Fibroblast of the aortic adventitia (primary cell): ENCODE measurements around the gene ELMOD1. TPM values are rescaled to one million over a fixed set of nuclear protein-coding genes. Genes with fewer than 3 reads are reported as not detected.
"Not testable (repeated sequence)": the region's sequence is repeated elsewhere in the genome, so short reads cannot be mapped to it uniquely, and the experiment has no call there.

Experiments
- DNase-seq: peaks from one replicate; pipeline ENCODE4 v3.0.0-alpha.2; 2010; ENCODE audit warnings: low read depth
- H3K4me3 ChIP-seq: 2 replicates; pipeline ENCODE4 v1.5.1; 2011; ENCODE audit warnings: low read depth, mild to moderate bottlenecking, control low read depth, low read length, moderate library complexity
- total RNA-seq: library from RNA; depleted of rRNA; stranded (reverse); fragments of >200 nt; gene quantifications from 2 replicates; pipeline ENCODE4 v1.2.3, GENCODE V29; 2012; ENCODE audit warnings: low replicate concordance
- TF ChIP-seq, protein P1 (sequence below): IDR thresholded peaks from 2 replicates; pipeline ENCODE4 v1.5.1; 2011; ENCODE audit warnings: mild to moderate bottlenecking, low read length, control low read depth, inconsistent platforms; ENCODE audit not compliant: insufficient read depth

Gene ELMOD1
- total RNA-seq, 1 donor, result 0.36 TPM

DNA sequence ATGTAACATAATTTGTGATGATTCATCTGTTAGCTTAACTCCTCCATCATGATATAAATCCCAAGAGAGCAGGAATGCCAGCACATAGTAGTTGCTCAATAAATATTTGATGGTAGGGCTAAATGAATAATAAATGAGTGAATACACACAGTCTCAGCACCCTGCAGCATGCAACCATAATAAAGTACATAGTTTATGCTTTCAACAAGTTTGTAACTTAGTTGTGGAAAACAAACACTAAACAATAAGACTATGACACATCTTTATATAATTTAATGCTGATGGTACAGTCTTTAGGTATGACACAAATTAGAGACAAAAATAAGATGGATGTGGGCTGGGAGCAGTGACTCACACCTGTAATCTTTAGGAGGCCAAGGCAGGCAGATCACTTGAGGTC, 29.3 kb upstream of the ELMOD1 start:
- DNase-seq, result peak; percentile 71
- TF ChIP-seq, protein P1, sequence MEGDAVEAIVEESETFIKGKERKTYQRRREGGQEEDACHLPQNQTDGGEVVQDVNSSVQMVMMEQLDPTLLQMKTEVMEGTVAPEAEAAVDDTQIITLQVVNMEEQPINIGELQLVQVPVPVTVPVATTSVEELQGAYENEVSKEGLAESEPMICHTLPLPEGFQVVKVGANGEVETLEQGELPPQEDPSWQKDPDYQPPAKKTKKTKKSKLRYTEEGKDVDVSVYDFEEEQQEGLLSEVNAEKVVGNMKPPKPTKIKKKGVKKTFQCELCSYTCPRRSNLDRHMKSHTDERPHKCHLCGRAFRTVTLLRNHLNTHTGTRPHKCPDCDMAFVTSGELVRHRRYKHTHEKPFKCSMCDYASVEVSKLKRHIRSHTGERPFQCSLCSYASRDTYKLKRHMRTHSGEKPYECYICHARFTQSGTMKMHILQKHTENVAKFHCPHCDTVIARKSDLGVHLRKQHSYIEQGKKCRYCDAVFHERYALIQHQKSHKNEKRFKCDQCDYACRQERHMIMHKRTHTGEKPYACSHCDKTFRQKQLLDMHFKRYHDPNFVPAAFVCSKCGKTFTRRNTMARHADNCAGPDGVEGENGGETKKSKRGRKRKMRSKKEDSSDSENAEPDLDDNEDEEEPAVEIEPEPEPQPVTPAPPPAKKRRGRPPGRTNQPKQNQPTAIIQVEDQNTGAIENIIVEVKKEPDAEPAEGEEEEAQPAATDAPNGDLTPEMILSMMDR, result no peak
- H3K4me3 ChIP-seq, result no peak overlapping the region

DNA sequence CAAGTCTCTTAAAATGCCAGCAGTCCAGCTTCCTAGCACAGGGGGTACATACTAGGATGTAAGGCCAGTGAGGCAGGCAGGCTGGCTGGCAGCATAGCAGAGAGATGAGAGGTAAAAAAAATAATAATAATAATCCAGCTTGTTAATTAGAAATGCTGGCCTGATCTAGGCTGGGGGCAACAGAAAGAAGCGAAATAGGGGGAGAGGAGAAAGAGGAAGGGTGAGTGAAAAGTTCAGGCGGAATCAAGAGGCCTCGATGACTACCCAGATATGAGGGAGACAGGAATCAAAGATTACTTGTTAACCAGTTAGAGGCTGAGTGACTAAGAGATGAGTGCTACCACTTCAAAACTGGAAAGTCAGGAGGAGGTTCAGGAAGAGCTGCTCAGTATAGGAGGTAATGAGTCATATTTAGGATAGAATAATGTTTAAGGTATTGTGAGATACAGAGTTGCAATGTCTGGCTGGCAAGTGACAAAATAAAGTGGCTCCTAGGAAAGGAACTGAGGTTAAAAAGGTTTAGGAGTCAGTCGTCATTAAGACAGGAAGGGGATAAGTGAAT, 28.2 kb upstream of the ELMOD1 start:
- no peak overlapping the region for H3K4me3 ChIP-seq
- peak; percentile 59 for DNase-seq
- TF ChIP-seq, protein P1, result no peak

DNA sequence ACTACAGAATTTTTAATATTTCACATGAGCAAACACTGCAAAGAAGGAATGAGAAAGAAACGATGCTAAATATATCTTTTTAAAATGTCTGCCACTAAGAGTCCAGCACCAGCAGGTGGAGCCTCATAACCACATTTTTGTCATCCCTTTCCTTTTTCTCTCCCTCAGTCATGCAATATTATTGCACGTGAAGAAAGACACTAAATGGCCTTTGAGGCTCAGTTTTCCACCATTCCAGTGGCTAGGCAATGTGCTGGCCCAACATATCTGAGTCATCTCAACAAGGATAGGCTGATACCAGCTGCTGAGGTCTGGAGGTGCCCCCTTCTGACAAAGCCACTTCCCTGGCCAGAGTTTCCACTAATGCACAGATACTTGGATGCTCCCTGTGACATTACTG, 27.2 kb upstream of the ELMOD1 start:
- peak overlapping the region; percentile 43 for H3K4me3 ChIP-seq
- DNase-seq, result peak; percentile 78
- TF ChIP-seq, protein P1, result peak; percentile 70

GRCh38 chr11:107564877-107565218, 26.1 kb upstream of the ELMOD1 start:
- TF ChIP-seq, protein P1, result no peak
- peak overlapping the region; percentile 97 for H3K4me3 ChIP-seq
- no peak for DNase-seq

DNA sequence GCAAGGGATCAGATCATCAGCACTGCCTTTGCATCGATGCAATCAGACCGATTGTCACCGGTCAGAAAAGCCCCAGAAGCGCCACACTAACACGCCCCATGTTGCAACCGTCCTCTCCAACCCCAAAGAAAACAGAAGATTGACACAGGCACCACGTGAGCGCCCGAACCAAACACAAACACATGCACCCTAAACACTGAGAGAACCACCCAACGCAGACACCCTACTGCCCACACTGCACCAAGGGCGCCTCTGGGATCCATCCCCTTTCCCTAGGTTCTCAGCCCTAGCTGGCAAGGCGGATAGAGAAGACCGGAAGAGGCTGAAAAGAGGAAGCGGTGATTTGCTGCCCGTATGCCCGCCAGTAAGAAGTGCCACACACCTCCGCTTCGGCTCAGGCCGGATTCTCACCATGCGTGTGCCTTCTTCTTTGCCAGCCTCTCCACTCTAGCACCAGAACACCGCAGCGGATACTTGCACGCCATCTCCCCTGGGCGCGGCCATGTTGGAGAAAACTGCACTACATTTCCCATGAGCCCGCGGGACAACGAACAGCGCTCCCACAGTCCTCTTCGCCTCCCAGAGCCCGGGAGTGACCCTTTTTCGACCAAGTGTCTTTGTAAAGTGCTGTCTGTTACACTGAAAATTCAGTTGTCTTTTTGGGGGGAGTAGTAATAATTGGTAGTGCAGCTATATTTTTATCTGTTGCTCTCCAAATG, 25.6 kb upstream of the ELMOD1 start, which contains the start of gene ALKBH8:
TSS of gene ALKBH8 (minus strand) at position 517 of the 719 bp plus-strand sequence. CDS start 4,842 bp downstream, outside the sequence.
- peak; percentile 63 for DNase-seq
- TF ChIP-seq, protein P1, result no peak
- peak within 1 kb of the TSS; percentile 97 for H3K4me3 ChIP-seq

GRCh38 chr11:107565955-107566501, 24.9 kb upstream of the ELMOD1 start:
- not testable (repeated sequence) for DNase-seq
- H3K4me3 ChIP-seq, result peak overlapping the region; percentile 97

DNA sequence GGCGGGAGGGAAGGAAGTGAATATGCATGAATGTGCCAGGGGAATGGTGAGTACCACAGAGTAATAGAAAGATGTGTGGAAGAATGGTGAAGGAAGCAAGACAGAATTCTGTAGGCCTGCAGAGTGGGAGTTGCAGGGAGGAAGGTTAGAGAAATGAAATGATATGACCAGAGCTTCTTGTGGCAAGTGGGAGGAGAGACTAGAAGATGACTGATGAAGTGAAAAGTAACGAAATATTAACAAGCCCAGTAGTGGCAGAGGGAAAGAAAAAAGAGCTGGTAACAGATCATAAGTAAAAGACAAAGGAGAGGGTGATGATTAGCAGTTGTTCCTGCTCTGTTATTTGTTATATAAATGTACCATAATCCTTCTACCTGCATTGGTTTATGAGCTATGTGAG, 24.4 kb upstream of the ELMOD1 start:
- DNase-seq, result no peak
- no peak overlapping the region for H3K4me3 ChIP-seq
- TF ChIP-seq, protein P1, result no peak
